ENCODE measurements around the gene NRXN3. TPM values are rescaled to one million over a fixed set of nuclear protein-coding genes. Genes with fewer than 3 reads are reported as not detected.

The NRXN3 gene
- polyA plus RNA-seq, 1 experiment: 7.0 TPM

DNA sequence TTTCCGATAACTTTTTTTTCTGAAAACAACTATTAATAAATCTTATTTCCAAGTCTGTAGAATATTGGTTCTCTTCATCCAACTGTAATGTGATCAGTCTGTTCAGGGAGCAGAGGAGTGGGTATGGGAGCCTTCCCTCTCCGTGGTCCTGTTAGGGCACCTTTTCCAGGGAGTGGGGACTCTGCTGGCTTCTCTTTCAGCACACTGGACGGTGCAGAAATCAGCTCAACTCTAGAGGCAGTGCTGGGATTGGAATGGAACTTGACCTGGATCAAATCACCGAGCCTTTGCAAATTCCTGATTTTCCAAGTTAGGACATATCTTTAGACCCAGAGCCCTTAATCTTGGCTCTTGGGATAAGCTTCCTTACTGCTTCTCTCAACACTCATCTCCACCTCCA, 1410.7 kb downstream of the NRXN3 start:
- ChIA-PET POLR2A (no interaction called here), CTCF (interaction anchor here (1.0 to 2.7 kb wide), 2 partner anchors 15 to 49 kb away, joined by 3 to 7 read pairs; no protein-coding TSS in a partner anchor)
- DNase-seq (ENCODE audit: low read depth): no peak
- no peaks in the 10 kb centered on the region for H3K36me3 ChIP-seq (ENCODE audit: control insufficient read depth, insufficient read depth, low read length)
- H3K27me3 ChIP-seq (ENCODE audit: control insufficient read depth, insufficient read depth, low read length): no peaks in the 10 kb centered on the region
- H3K4me3 ChIP-seq (ENCODE audit: low read depth, low read length): no peak overlapping the region
- TF ChIP-seq, protein P1, sequence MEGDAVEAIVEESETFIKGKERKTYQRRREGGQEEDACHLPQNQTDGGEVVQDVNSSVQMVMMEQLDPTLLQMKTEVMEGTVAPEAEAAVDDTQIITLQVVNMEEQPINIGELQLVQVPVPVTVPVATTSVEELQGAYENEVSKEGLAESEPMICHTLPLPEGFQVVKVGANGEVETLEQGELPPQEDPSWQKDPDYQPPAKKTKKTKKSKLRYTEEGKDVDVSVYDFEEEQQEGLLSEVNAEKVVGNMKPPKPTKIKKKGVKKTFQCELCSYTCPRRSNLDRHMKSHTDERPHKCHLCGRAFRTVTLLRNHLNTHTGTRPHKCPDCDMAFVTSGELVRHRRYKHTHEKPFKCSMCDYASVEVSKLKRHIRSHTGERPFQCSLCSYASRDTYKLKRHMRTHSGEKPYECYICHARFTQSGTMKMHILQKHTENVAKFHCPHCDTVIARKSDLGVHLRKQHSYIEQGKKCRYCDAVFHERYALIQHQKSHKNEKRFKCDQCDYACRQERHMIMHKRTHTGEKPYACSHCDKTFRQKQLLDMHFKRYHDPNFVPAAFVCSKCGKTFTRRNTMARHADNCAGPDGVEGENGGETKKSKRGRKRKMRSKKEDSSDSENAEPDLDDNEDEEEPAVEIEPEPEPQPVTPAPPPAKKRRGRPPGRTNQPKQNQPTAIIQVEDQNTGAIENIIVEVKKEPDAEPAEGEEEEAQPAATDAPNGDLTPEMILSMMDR (IDR thresholded peaks at IDR 0.05; ENCODE audit: insufficient read depth, low read depth, low read length): no peak

DNA sequence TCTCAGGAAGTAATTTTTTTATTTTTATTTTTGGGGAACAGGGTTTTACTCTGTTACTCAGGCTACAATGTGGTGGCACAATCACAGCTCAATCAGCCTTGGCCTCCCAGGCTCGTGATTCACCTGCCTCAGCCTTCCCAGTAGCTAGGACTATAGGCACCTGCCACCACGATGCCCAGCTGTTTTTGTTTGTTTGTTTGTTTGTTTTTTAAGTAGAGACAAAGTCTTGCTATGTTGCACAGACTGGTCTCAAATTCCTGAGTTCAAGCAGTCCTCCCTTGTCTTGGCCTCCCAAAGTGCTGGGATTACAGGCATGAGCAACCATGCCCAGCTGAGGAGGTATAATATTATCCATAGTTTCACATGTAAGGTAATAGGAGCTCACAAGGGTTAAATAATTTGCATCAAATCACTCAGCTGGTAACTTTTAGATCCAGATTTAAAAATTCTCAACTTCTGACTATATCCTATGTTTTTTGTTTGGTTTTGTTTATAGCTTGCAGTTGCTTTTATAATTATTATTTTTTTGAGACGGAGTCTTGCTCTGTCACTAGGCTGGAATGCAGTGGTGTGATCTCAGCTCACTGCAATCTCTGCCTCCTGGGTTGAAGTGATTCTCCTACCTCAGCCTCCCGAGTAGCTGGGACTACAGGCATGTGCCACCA, 1411.9 kb downstream of the NRXN3 start:
- CTCF ChIA-PET: interaction anchor here (0.6 to 1.0 kb wide), 8 partner anchors 48 to 1411 kb away, joined by 3 to 5 read pairs (median 3); no protein-coding TSS in a partner anchor
- DNase-seq (ENCODE audit: low read depth): no peak
- Histone ChIP-seq H3K4me3 (ENCODE audit: low read depth, low read length) (no peak overlapping the region), H3K36me3 (ENCODE audit: control insufficient read depth, insufficient read depth, low read length) (no peaks in the 10 kb centered on the region), H3K27me3 (ENCODE audit: control insufficient read depth, insufficient read depth, low read length) (no peaks in the 10 kb centered on the region)
- POLR2A ChIA-PET: no interaction called here
- TF ChIP-seq, protein P1 (IDR thresholded peaks at IDR 0.05; ENCODE audit: insufficient read depth, low read depth, low read length): no peak

DNA sequence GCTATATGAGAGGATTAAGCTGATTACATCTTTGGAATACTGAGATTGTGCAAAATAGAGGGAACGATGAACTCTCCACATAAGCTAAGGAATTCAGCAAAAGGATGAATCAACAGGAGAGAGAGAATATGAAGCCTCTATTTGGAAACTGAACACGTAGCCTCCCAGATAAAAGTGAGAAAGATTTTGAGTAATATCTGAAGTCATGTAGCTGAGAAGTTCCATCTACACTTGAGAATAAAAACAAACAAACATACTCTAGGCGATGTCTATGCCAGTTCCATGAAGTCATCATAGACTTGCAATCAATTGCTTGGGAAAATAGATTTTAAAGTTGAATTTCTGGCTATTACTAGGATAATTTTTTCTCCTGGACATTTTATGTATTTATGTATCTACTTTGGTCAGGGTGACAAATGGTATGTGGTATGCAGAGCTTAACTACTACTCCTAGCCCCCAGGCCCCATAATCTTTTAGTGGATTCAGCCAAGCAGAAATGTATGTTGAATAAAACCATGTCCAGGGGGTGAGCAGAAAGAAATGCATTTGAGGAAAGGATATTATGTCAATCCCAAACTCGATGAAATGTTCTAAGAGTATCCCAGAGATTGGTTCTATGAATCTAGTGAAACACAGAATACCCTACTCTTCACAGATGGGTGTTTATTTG, 1413.7 kb downstream of the NRXN3 start:
- H3K36me3 ChIP-seq (ENCODE audit: control insufficient read depth, insufficient read depth, low read length): no peaks in the 10 kb centered on the region
- H3K4me3 ChIP-seq (ENCODE audit: low read depth, low read length): no peak overlapping the region
- ChIA-PET CTCF (interaction anchor here (1.1 to 2.2 kb wide), 4 partner anchors 26 to 629 kb away, joined by 3 to 5 read pairs (median 4); no protein-coding TSS in a partner anchor), POLR2A (no interaction called here)
- TF ChIP-seq, protein P1 (IDR thresholded peaks at IDR 0.05; ENCODE audit: insufficient read depth, low read depth, low read length): no peak
- no peaks in the 10 kb centered on the region for H3K27me3 ChIP-seq (ENCODE audit: control insufficient read depth, insufficient read depth, low read length)
- peak; percentile 68 for DNase-seq (ENCODE audit: low read depth)

- no peaks in the 10 kb centered on the region for H3K36me3 ChIP-seq (ENCODE audit: control insufficient read depth, insufficient read depth, low read length)
- DNase-seq (ENCODE audit: low read depth): peak; percentile 83
- TF ChIP-seq, protein P1 (IDR thresholded peaks at IDR 0.05; ENCODE audit: insufficient read depth, low read depth, low read length): peak; percentile 66
- POLR2A ChIA-PET: interaction anchor here (0.9 kb wide), 1 partner anchor 12 kb away, joined by 3 read pairs; no protein-coding TSS in a partner anchor
- CTCF ChIA-PET: interaction anchor here (1.0 to 2.2 kb wide), 5 partner anchors 18 to 628 kb away, joined by 3 to 5 read pairs (median 3); no protein-coding TSS in a partner anchor
- H3K4me3 ChIP-seq (ENCODE audit: low read depth, low read length): no peak overlapping the region
- H3K27me3 ChIP-seq (ENCODE audit: control insufficient read depth, insufficient read depth, low read length): no peaks in the 10 kb centered on the region
Observed at GRCh38 chr14:79584679-79585078, 1414.5 kb downstream of the NRXN3 start.

DNA sequence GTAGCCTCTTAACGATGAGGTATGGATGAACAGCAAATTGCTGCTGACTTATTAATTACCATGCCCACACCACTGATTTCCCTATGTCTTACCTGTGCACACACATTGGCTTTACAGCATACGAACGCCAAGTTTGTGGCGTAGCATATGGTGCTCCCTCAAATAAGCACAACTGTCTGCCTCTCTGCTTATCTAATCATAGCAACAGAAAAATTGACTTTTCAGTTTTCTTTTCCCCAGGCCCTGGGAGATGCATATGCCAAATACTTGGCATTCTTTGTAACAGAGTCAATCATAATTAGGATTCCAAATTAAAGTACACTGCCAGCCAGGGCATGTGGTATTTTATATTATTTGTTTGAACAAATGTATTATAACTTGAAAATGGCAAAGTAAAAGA, 1415.7 kb downstream of the NRXN3 start:
- Histone ChIP-seq H3K36me3 (ENCODE audit: control insufficient read depth, insufficient read depth, low read length) (no peaks in the 10 kb centered on the region), H3K27me3 (ENCODE audit: control insufficient read depth, insufficient read depth, low read length) (no peaks in the 10 kb centered on the region), H3K4me3 (ENCODE audit: low read depth, low read length) (no peak overlapping the region)
- POLR2A ChIA-PET: no interaction called here
- TF ChIP-seq, protein P1 (IDR thresholded peaks at IDR 0.05; ENCODE audit: insufficient read depth, low read depth, low read length): no peak
- CTCF ChIA-PET: no interaction called here
- DNase-seq (ENCODE audit: low read depth): no peak

Measured in BJ (cell line).